ENCODE results near the gene THYN1.

THYN1 gene

DNA sequence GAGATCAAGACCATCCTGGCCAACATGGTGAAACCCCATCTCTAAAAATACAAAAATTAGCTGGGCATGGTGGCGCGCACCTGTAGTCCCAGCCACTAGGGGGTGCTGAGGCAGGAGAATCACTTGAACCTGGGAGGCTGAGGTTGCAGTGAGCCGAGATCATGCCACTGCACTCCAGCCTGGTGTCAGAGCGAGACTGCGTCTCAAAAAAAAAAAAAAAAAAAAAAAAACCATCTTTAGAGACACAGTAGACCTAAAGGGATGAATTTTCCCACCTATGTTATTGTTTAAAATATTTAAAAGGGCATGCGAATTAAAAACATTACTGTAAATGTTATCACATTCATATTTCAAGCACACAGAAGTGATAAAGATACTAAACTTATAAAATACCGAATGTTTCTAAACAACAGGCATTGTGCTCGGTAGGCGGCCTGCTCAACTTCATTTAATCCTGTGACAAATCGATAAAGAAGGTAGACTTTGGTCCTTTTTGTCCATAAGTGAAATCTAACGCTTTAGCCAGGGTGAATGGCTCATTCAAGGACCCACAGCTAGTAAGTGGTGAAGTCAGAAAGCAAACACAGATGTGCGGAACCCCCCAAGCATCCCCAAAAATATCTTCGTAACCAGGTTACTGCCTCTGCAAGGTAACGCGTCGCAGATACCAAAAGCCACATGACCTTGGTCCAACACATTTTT is 45.5 kb downstream of the THYN1 start:
- peak; percentile 11 for DNase-seq

DNA sequence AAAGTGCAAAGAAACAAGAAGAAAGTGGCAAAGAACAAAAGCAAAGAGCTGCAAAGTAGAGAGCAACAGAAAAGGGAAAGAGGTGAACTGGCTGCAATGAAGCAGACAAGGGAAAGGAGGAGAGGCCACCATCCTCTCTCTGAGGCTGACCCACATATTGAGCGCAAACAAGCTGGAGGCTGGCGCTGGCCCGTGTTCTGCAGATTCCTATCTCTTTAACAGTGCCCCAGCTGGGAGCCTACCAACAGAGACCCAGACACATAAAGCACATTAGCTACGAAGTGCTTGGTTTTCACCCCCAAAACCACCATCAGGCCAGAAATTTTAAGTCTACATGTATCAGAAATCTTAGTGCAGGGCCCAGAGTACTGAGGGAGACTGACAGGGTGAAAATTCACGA is 47.0 kb downstream of the THYN1 start:
- DNase-seq: no peak

DNA sequence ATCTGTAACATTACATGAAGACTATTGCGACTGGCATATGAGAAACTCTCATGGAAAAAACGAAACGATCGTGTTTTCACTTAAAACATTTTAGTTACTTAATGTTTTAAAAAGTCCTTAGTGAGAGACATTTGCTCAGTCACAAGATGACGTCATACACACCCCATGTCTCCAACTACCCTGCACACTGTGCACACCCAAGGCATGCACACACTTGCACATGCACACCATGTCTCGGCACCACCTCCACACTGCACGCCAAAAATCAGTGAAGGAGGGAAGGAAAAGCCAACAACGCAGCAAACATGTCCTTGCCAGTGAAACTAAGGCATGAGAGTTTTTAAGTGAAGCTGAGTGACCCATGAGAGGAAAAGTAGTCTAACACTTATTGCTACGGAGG is 47.4 kb downstream of the THYN1 start:
- DNase-seq: no peak

DNA sequence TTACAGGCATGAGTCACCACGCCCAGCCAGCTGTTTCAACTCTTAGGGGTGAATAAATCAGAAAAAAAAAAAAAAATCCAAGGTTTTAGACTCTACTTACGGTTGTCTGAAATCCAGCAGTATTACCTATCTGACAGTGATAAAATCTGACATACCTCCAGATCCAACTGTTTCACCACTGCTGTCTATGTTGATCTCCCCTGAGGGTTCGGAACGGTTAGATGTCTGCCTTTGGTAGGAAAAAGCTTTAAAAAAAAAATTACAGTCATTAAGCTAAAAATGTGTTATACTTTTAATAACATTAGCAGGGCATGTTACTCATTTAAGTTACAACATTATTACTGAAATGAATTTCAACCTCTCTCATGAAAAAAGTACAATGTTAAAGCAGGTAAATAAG is 50.5 kb downstream of the THYN1 start:
- DNase-seq: no peak

GRCh38 chr11:134200688-134201087 is 52.5 kb downstream of the THYN1 start:
- no peak for DNase-seq

DNA sequence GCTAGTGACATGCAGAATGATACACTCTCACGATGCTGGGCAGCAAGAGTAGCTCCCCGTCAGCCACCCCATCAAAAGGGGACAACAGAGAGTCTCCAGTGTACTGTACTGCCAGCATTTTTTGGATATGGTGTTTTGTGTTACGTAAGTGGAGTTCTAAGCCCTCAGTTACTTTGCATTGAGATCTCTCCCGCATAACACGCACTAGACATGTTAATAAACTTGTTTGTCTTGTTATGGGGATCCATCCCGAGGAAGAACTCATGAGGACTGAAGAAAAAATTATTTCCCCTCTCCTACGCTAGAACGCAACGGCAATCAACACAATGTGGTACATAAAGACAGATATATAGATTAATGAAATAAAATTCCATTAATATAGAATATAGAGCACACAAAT is 53.6 kb downstream of the THYN1 start:
- no peak for DNase-seq
